Measurements from ENCODE around the gene FARP1.

- TF ChIP-seq PHF8 (IDR thresholded peaks at IDR 0.05; ENCODE audit: borderline replicate concordance, low read depth) (no peak), CTCF (IDR thresholded peaks at IDR 0.05) (no peak), SREBF2 (IDR thresholded peaks at IDR 0.05) (no peak), POLR2A (IDR thresholded peaks at IDR 0.05; ENCODE audit: low read length) (no peak)
Measured at GRCh38 chr13:98175043-98175442, 32.1 kb downstream of the FARP1 start.

All from A549 (cell line).